ENCODE measurements around the gene WNT3A. TPM values are rescaled to one million over a fixed set of nuclear protein-coding genes. Genes with fewer than 3 reads are reported as not detected.

The WNT3A gene
- total and polyA plus RNA-seq, 2 experiments from 2014 or later, result 0.07 to 0.65 TPM

GRCh38 chr1:228030451-228031201 is 23.8 kb downstream of the WNT3A start:
- Mint-ChIP-seq H3K27ac (no peak overlapping the region), H3K9me3 (peaks cover 2% of the 10 kb centered on the region; the same call in 2 of the 3 replicates), H3K36me3 (ENCODE audit: low read depth) (no peaks in the 10 kb centered on the region), H3K4me1 (no peaks in the 10 kb centered on the region), H3K4me3 (no peak overlapping the region), H3K27me3 (ENCODE audit: insufficient read depth, low read depth, poor library complexity) (peaks cover 14% of the 10 kb centered on the region)
- TF ChIP-seq REST (IDR thresholded peaks at IDR 0.05; ENCODE audit: unreplicated experiment), result no peak
- H3K4me1 ChIP-seq (ENCODE audit: insufficient read depth), result no peaks in the 10 kb centered on the region
- H4K20me1 ChIP-seq (replicated peaks; ENCODE audit: insufficient read depth), result no peaks in the 10 kb centered on the region
- no peaks in the 10 kb centered on the region for H3K9me2 ChIP-seq (ENCODE audit: insufficient read depth)
- H3K27me3 ChIP-seq (ENCODE audit: insufficient read depth), result peaks cover 41% of the 10 kb centered on the region; the same call in 1 of the 2 replicates
- H3K79me2 ChIP-seq (replicated peaks; ENCODE audit: insufficient read depth), result no peaks in the 10 kb centered on the region
- no peak overlapping the region for H2AFZ ChIP-seq
- H3K4me3 ChIP-seq, result no peak overlapping the region
- ATAC-seq (no peak), DNase-seq (ENCODE audit: low spot score) (no peak)
- H3F3A ChIP-seq (replicated peaks; ENCODE audit: low read depth), result no peaks in the 10 kb centered on the region
- H3K4me2 ChIP-seq, result no peak overlapping the region
- H3K36me3 ChIP-seq (ENCODE audit: insufficient read depth), result no peaks in the 10 kb centered on the region
- H3K27ac ChIP-seq (ENCODE audit: low read depth), result no peak overlapping the region

GRCh38 chr1:228031276-228031995 is 24.6 kb downstream of the WNT3A start:
- Mint-ChIP-seq H3K9me3 (peaks cover 2% of the 10 kb centered on the region; the same call in 2 of the 3 replicates), H3K27me3 (ENCODE audit: insufficient read depth, low read depth, poor library complexity) (peaks cover 15% of the 10 kb centered on the region), H3K27ac (no peak overlapping the region), H3K4me1 (0 out of 3 replicates have a peak, but pooled peaks cover under 1% of the 10 kb centered on the region), H3K36me3 (ENCODE audit: low read depth) (no peaks in the 10 kb centered on the region), H3K4me3 (no peak overlapping the region)
- Histone ChIP-seq H3K4me1 (ENCODE audit: insufficient read depth) (no peaks in the 10 kb centered on the region), H4K20me1 (replicated peaks; ENCODE audit: insufficient read depth) (no peaks in the 10 kb centered on the region), H3K36me3 (ENCODE audit: insufficient read depth) (no peaks in the 10 kb centered on the region), H3K27me3 (ENCODE audit: insufficient read depth) (peaks cover 42% of the 10 kb centered on the region), H3K4me2 (no peak overlapping the region), H2AFZ (no peak overlapping the region), H3K9me2 (ENCODE audit: insufficient read depth) (no peaks in the 10 kb centered on the region), H3K4me3 (no peak overlapping the region), H3K79me2 (replicated peaks; ENCODE audit: insufficient read depth) (no peaks in the 10 kb centered on the region), H3K27ac (ENCODE audit: low read depth) (no peak overlapping the region), H3F3A (replicated peaks; ENCODE audit: low read depth) (no peaks in the 10 kb centered on the region)
- no peak for ATAC-seq
- DNase-seq (ENCODE audit: low spot score), result no peak
- TF ChIP-seq ZNF462 (CRISPR knock-in tag; IDR thresholded peaks at IDR 0.05) (no peak), EZH2 (IDR thresholded peaks at IDR 0.05; ENCODE audit: low read depth, unreplicated experiment) (no peak), EZH2phosphoT487 (IDR thresholded peaks at IDR 0.05; ENCODE audit: unreplicated experiment) (no peak), POLR2AphosphoS5 (IDR thresholded peaks at IDR 0.05; ENCODE audit: low read depth) (no peak), REST (IDR thresholded peaks at IDR 0.05; ENCODE audit: unreplicated experiment) (no peak)

All from GM23338 (cell line).